ENCODE measurements around the gene ZKSCAN8. TPM values are rescaled to one million over a fixed set of nuclear protein-coding genes. Genes with fewer than 3 reads are reported as not detected.

The ZKSCAN8 gene
- total RNA-seq, 1 experiment from 2014 or later: 20.7 TPM

DNA sequence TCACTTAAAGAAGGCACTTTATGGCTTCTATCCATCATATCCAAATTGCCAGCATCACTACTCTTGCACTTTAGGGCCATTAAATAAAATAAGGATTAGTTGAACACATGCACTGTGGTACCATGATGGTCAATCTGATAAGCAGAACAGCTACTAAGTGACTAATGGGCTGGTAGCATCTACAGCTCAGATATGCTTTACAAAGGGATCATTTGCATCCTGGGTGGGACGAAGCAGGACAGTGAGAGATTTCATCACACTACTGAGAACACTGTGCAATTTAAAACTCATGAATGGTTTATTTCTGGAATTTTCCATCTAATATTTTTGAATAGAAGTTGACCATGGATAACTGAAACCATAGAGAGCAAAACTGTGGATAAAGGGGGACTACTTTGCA is 58.3 kb downstream of the ZKSCAN8 start:
- ChIA-PET CTCF (no interaction called here), RAD21 (ENCODE audit: low non-redundant PET in 1 of 2, low total read pairs in 2 of 2, uncharacterized antibody in 2 of 2, unreplicated experiment in 2 of 2) (no interaction called here), POLR2A (no interaction called here)
- no peaks in the 10 kb centered on the region for H3K36me3 ChIP-seq (ENCODE audit: control insufficient read depth in 1 of 2, insufficient read depth in 2 of 2, low read length in 2 of 2)
- no peaks in the 10 kb centered on the region for H3K9me2 ChIP-seq (ENCODE audit: insufficient read depth)
- no peaks in the 10 kb centered on the region for H3K79me2 ChIP-seq (ENCODE audit: insufficient read depth, low read length)
- H4K20me1 ChIP-seq (ENCODE audit: insufficient read depth): no peaks in the 10 kb centered on the region
- peaks cover 7 to 9% of the 10 kb centered on the region in 2 experiments; a peak in 1 of 4 replicates for H3K9me3 ChIP-seq (ENCODE audit: control insufficient read depth in 1 of 2, insufficient read depth in 1 of 2, low read depth in 1 of 2, low read length in 2 of 2)
- no peak overlapping the region for H3K27ac ChIP-seq (ENCODE audit: low read depth, low read length)
- no peak for TF ChIP-seq ZFX (IDR thresholded peaks at IDR 0.05)
- H3K4me3 ChIP-seq (replicated peaks in 1 of 2; ENCODE audit: low read depth in 1 of 2, low read length in 2 of 2): no peak overlapping the region
- no peaks in the 10 kb centered on the region for H3K4me1 ChIP-seq (ENCODE audit: control insufficient read depth in 1 of 2, insufficient read depth in 2 of 2, low read length in 2 of 2)
- DNase-seq (ENCODE audit: low read depth, low spot score): no peak
- no TSS peak for BruUV-seq (replicated peaks)
- intact Hi-C loops (cut with micrococcal nuclease): no loop called here
- no peak overlapping the region for H3K9ac ChIP-seq (ENCODE audit: low read length)
- H3K4me2 ChIP-seq (ENCODE audit: low read length): no peak overlapping the region
- H2AFZ ChIP-seq (ENCODE audit: low read depth, low read length, poor library complexity, severe bottlenecking): no peak overlapping the region
- ATAC-seq: no peak
- no peaks in the 10 kb centered on the region for H3K27me3 ChIP-seq (ENCODE audit: insufficient read depth, low read length)

DNA sequence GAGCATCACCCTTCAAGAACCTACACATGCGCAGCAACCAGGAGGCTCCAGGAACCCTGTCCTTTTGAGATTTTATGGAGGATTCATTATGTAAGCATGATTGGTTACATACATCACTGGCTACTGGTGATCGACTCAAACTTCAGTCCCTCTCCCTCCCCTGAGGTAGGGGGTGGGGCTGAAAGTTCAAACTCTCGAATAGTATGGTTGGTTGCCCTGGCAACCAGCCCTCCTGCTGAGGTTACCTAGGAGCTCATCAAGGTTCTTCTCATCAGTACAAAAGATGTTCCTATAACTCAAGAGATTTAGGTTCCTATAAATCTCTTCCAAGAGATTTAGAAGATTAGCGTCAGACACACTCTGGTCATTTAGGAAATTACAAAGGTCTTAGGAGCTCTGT is 61.5 kb downstream of the ZKSCAN8 start:
- DNase-seq (ENCODE audit: low read depth, low spot score): no peak

More for the DNA sequence above, 61.5 kb downstream of the ZKSCAN8 start:
- Histone ChIP-seq H3K27me3 (ENCODE audit: insufficient read depth, low read length) (no peaks in the 10 kb centered on the region), H3K4me2 (ENCODE audit: low read length) (no peak overlapping the region), H3K4me3 (replicated peaks in 1 of 2; ENCODE audit: low read depth in 1 of 2, low read length in 2 of 2) (no peak overlapping the region), H2AFZ (ENCODE audit: low read depth, low read length, poor library complexity, severe bottlenecking) (no peak overlapping the region), H4K20me1 (ENCODE audit: insufficient read depth) (no peaks in the 10 kb centered on the region), H3K36me3 (ENCODE audit: control insufficient read depth in 1 of 2, insufficient read depth in 2 of 2, low read length in 2 of 2) (no peaks in the 10 kb centered on the region), H3K27ac (ENCODE audit: low read depth, low read length) (no peak overlapping the region), H3K79me2 (ENCODE audit: insufficient read depth, low read length) (no peaks in the 10 kb centered on the region), H3K9me3 (ENCODE audit: control insufficient read depth in 1 of 2, insufficient read depth in 1 of 2, low read depth in 1 of 2, low read length in 2 of 2) (no peaks in the 10 kb centered on the region; a peak in 1 of 4 replicates), H3K9ac (ENCODE audit: low read length) (no peak overlapping the region), H3K4me1 (ENCODE audit: control insufficient read depth in 1 of 2, insufficient read depth in 2 of 2, low read length in 2 of 2) (no peaks in the 10 kb centered on the region), H3K9me2 (ENCODE audit: insufficient read depth) (no peaks in the 10 kb centered on the region)
- TF ChIP-seq SIN3A (IDR thresholded peaks at IDR 0.05; ENCODE audit: low read depth) (no peak), CBX3 (IDR thresholded peaks at IDR 0.05; ENCODE audit: low read depth) (no peak), ATF3 (IDR thresholded peaks at IDR 0.05) (no peak), EGR1 (IDR thresholded peaks at IDR 0.05; ENCODE audit: low read depth) (no peak), YY1 (IDR thresholded peaks at IDR 0.05; ENCODE audit: extremely low read depth, insufficient replicate concordance, low read depth, low read length) (no peak), EZH2 (IDR thresholded peaks at IDR 0.05) (no peak), ELF1 (IDR thresholded peaks at IDR 0.05; ENCODE audit: borderline replicate concordance, low read depth) (no peak), CEBPB (IDR thresholded peaks at IDR 0.05; ENCODE audit: low read depth) (no peak), FOSL1 (IDR thresholded peaks at IDR 0.05; ENCODE audit: low read depth) (no peak), POLR2A (IDR thresholded peaks at IDR 0.05; ENCODE audit: borderline replicate concordance, extremely low read depth, insufficient read depth, insufficient read length) (no peak), TCF7L2 (IDR thresholded peaks at IDR 0.05; ENCODE audit: borderline replicate concordance, extremely low read depth, insufficient read depth, insufficient read length) (no peak), MAX (IDR thresholded peaks at IDR 0.05) (no peak), ZBTB33 (IDR thresholded peaks at IDR 0.05; ENCODE audit: extremely low read depth, insufficient replicate concordance, low read length) (no peak), POLR2AphosphoS5 (IDR thresholded peaks at IDR 0.05; ENCODE audit: low read depth, low read length) (no peak), ZFX (IDR thresholded peaks at IDR 0.05) (no peak)
- TF ChIP-seq, protein P1, sequence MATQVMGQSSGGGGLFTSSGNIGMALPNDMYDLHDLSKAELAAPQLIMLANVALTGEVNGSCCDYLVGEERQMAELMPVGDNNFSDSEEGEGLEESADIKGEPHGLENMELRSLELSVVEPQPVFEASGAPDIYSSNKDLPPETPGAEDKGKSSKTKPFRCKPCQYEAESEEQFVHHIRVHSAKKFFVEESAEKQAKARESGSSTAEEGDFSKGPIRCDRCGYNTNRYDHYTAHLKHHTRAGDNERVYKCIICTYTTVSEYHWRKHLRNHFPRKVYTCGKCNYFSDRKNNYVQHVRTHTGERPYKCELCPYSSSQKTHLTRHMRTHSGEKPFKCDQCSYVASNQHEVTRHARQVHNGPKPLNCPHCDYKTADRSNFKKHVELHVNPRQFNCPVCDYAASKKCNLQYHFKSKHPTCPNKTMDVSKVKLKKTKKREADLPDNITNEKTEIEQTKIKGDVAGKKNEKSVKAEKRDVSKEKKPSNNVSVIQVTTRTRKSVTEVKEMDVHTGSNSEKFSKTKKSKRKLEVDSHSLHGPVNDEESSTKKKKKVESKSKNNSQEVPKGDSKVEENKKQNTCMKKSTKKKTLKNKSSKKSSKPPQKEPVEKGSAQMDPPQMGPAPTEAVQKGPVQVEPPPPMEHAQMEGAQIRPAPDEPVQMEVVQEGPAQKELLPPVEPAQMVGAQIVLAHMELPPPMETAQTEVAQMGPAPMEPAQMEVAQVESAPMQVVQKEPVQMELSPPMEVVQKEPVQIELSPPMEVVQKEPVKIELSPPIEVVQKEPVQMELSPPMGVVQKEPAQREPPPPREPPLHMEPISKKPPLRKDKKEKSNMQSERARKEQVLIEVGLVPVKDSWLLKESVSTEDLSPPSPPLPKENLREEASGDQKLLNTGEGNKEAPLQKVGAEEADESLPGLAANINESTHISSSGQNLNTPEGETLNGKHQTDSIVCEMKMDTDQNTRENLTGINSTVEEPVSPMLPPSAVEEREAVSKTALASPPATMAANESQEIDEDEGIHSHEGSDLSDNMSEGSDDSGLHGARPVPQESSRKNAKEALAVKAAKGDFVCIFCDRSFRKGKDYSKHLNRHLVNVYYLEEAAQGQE (IDR thresholded peaks at IDR 0.05; ENCODE audit: low read depth): no peak
- CTCF ChIA-PET: interaction anchor here (0.8 kb wide), 1 partner anchor 16 kb away, joined by 3 read pairs; no protein-coding TSS in a partner anchor
- RAD21 ChIA-PET (ENCODE audit: low non-redundant PET in 1 of 2, low total read pairs in 2 of 2, uncharacterized antibody in 2 of 2, unreplicated experiment in 2 of 2): no interaction called here
- BruUV-seq (replicated peaks): no TSS peak
- POLR2A ChIA-PET: no interaction called here
- intact Hi-C loops (cut with micrococcal nuclease): no loop called here
- no peak for ATAC-seq

Data from HCT116 (cell line).